GM23338 (cell line): ENCODE measurements around the gene CABCOCO1.

ENCODE experiments used
- EZH2 ChIP-seq: fragments of 200-600 bp; sonication (generic); IDR thresholded peaks from one replicate; pipeline ENCODE4 v1.8.0; 2017; ENCODE audit warnings: antibody characterized with exemption, mild to moderate bottlenecking, low read depth; ENCODE audit not compliant: unreplicated experiment
- EZH2phosphoT487 ChIP-seq: fragments of 200-600 bp; sonication (generic); IDR thresholded peaks from one replicate; pipeline ENCODE4 v1.8.1; 2018; ENCODE audit warnings: antibody characterized with exemption; ENCODE audit not compliant: unreplicated experiment
- POLR2AphosphoS5 ChIP-seq: IDR thresholded peaks from 2 replicates; pipeline ENCODE4 v1.6.1; 2016; ENCODE audit warnings: antibody characterized with exemption, low read depth
- TF ChIP-seq, protein P1 (sequence below), 2 experiments: fragments of 200-600 bp in 1 of 2; sonication (generic) in 1 of 2; conservative IDR thresholded peaks; 2 replicates each; pipeline versions ENCODE4 v1.5.1 to v1.6.1; 2016 to 2017; ENCODE audit warnings: antibody characterized with exemption in 2 of 2, low read depth in 2 of 2, mild to moderate bottlenecking in 2 of 2, moderate library complexity in 1 of 2
- TF ChIP-seq, protein P2 (sequence below): IDR thresholded peaks from one replicate; pipeline ENCODE4 v1.6.1; 2018; ENCODE audit warnings: antibody characterized with exemption; ENCODE audit not compliant: unreplicated experiment

DNA sequence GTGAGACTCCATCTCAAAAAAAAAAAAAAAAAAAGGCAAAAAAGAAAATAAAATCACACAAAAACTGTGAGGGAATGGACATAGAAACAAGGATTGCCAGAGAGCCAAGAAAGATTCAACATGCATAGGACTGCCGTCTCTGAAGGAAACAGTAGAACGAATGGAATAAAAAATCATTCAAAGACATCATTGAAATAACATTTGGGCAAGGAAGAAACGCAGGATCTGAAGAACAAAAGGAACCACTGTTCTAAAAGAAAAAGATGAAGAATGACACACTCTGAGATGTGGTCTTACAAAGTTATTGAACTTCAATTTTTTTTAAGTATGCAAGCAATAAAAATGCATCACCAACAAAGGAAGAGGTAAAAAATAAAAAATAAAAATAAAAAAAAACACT is 57.2 kb downstream of the CABCOCO1 start:
- no peak for TF ChIP-seq EZH2
- TF ChIP-seq, protein P1, sequence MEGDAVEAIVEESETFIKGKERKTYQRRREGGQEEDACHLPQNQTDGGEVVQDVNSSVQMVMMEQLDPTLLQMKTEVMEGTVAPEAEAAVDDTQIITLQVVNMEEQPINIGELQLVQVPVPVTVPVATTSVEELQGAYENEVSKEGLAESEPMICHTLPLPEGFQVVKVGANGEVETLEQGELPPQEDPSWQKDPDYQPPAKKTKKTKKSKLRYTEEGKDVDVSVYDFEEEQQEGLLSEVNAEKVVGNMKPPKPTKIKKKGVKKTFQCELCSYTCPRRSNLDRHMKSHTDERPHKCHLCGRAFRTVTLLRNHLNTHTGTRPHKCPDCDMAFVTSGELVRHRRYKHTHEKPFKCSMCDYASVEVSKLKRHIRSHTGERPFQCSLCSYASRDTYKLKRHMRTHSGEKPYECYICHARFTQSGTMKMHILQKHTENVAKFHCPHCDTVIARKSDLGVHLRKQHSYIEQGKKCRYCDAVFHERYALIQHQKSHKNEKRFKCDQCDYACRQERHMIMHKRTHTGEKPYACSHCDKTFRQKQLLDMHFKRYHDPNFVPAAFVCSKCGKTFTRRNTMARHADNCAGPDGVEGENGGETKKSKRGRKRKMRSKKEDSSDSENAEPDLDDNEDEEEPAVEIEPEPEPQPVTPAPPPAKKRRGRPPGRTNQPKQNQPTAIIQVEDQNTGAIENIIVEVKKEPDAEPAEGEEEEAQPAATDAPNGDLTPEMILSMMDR (conservative IDR thresholded peaks at IDR 0.05; ENCODE audit: low read depth in 2 of 2) = no peak
- TF ChIP-seq, protein P2, sequence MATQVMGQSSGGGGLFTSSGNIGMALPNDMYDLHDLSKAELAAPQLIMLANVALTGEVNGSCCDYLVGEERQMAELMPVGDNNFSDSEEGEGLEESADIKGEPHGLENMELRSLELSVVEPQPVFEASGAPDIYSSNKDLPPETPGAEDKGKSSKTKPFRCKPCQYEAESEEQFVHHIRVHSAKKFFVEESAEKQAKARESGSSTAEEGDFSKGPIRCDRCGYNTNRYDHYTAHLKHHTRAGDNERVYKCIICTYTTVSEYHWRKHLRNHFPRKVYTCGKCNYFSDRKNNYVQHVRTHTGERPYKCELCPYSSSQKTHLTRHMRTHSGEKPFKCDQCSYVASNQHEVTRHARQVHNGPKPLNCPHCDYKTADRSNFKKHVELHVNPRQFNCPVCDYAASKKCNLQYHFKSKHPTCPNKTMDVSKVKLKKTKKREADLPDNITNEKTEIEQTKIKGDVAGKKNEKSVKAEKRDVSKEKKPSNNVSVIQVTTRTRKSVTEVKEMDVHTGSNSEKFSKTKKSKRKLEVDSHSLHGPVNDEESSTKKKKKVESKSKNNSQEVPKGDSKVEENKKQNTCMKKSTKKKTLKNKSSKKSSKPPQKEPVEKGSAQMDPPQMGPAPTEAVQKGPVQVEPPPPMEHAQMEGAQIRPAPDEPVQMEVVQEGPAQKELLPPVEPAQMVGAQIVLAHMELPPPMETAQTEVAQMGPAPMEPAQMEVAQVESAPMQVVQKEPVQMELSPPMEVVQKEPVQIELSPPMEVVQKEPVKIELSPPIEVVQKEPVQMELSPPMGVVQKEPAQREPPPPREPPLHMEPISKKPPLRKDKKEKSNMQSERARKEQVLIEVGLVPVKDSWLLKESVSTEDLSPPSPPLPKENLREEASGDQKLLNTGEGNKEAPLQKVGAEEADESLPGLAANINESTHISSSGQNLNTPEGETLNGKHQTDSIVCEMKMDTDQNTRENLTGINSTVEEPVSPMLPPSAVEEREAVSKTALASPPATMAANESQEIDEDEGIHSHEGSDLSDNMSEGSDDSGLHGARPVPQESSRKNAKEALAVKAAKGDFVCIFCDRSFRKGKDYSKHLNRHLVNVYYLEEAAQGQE = no peak
- TF ChIP-seq POLR2AphosphoS5 = no peak
- TF ChIP-seq EZH2phosphoT487 = no peak
